CD4-positive, alpha-beta T cell treated with Interferon alpha-2 for 1 hour (primary cell): ENCODE data around the gene RYR3.

Source experiments
- DNase-seq, 2 donors: peaks; one replicate each; pipeline ENCODE4 v3.0.0-alpha.2; 2020 to 2022

The RYR3 gene

GRCh38 chr15:33851079-33851478 lies 540.3 kb downstream of the RYR3 start:
- no peak for DNase-seq

- DNase-seq = no peak
Measured at GRCh38 chr15:33852094-33852493, 541.3 kb downstream of the RYR3 start.

- DNase-seq = no peak
Measured at GRCh38 chr15:33852570-33852969, 541.8 kb downstream of the RYR3 start.

GRCh38 chr15:33857726-33858125 lies 547.0 kb downstream of the RYR3 start:
- no peak for DNase-seq

GRCh38 chr15:33858836-33859235 lies 548.1 kb downstream of the RYR3 start:
- no peak for DNase-seq

GRCh38 chr15:33859992-33860545 lies 549.3 kb downstream of the RYR3 start:
- DNase-seq = no peak

GRCh38 chr15:33860754-33861153 lies 550.0 kb downstream of the RYR3 start:
- no peak for DNase-seq

- no peak for DNase-seq
Measured at GRCh38 chr15:33864360-33865075, 553.8 kb downstream of the RYR3 start.

- DNase-seq = no peak
Measured at GRCh38 chr15:33865416-33865815, 554.6 kb downstream of the RYR3 start.

- no peak for DNase-seq
Measured at GRCh38 chr15:33866101-33866737, 555.5 kb downstream of the RYR3 start.

- no peak for DNase-seq
Measured at GRCh38 chr15:33871980-33872379, 561.2 kb downstream of the RYR3 start.

GRCh38 chr15:33872416-33873106 lies 561.8 kb downstream of the RYR3 start:
- no peak for DNase-seq

- DNase-seq = no peak
Measured at GRCh38 chr15:33874156-33874555, 563.4 kb downstream of the RYR3 start.

- no peak for DNase-seq
Measured at GRCh38 chr15:33882921-33883320, 572.2 kb downstream of the RYR3 start.

GRCh38 chr15:33888176-33888575 lies 577.4 kb downstream of the RYR3 start:
- no peak for DNase-seq

GRCh38 chr15:33894193-33894592 lies 583.4 kb downstream of the RYR3 start:
- no peak for DNase-seq

GRCh38 chr15:33902043-33902442 lies 591.3 kb downstream of the RYR3 start:
- DNase-seq = no peak

GRCh38 chr15:33903661-33904060 lies 592.9 kb downstream of the RYR3 start:
- no peak for DNase-seq

- DNase-seq = no peak
Measured at GRCh38 chr15:33907326-33907725, 596.6 kb downstream of the RYR3 start.

- DNase-seq = no peak
Measured at GRCh38 chr15:33908406-33908805, 597.6 kb downstream of the RYR3 start.

GRCh38 chr15:33910741-33911140 lies 600.0 kb downstream of the RYR3 start:
- no peak for DNase-seq

- no peak for DNase-seq
Measured at GRCh38 chr15:33912326-33912725, 601.6 kb downstream of the RYR3 start.

GRCh38 chr15:33913459-33913858 lies 602.7 kb downstream of the RYR3 start:
- DNase-seq = no peak
